ENCODE data around the gene FBXW11. TPM values are rescaled to one million over a fixed set of nuclear protein-coding genes. Genes with fewer than 3 reads are reported as not detected.

The FBXW11 gene
- total RNA-seq, 1 experiment from 2014 or later = 85.3 TPM

DNA sequence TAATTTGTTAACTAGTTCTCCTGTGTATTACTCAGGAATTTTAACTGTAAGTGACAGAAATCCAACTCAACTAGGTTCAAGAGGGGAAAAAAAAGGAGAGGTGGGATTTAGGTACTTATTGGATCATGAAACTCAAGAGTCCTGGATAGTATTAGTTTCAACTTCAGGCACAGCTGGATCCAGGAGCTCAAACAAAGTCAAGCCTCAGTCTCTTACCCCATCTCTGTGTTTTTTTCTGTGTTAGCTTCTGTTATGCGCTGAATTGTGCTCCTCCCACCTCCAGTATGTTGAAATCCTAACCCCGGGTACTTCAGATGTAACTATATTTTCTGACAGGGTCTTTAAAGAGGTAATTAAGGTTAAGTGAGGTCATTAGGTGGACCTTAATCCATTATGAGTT lies 167.3 kb downstream of the FBXW11 start:
- Histone ChIP-seq H2BK20ac (ENCODE audit: low read depth, low read length, poor library complexity, severe bottlenecking) (no peak overlapping the region), H3K4me2 (ENCODE audit: insufficient read depth, insufficient read length, low read length) (no peak overlapping the region), H3K27me3 (ENCODE audit: insufficient read depth, low read length) (no peaks in the 10 kb centered on the region), H3K14ac (ENCODE audit: insufficient read depth, low read length) (no peak overlapping the region), H4K8ac (replicated peaks; ENCODE audit: insufficient read length, low read depth, low read length) (no peak overlapping the region), H2BK5ac (ENCODE audit: insufficient read length, low read length) (no peak overlapping the region), H4K20me1 (ENCODE audit: control insufficient read depth, insufficient read depth, insufficient read length) (no peaks in the 10 kb centered on the region), H2AK5ac (ENCODE audit: insufficient read length, low read length) (no peak overlapping the region), H2BK12ac (ENCODE audit: insufficient read length, low read depth, low read length) (no peak overlapping the region), H3K23me2 (ENCODE audit: insufficient read length, low read depth, low read length, poor library complexity, severe bottlenecking) (no peaks in the 10 kb centered on the region), H3K79me1 (ENCODE audit: insufficient read depth, low read depth, low read length, poor library complexity, severe bottlenecking) (no peaks in the 10 kb centered on the region), H3K4ac (ENCODE audit: low read depth, low read length) (no peak overlapping the region), H3T11ph (ENCODE audit: low read length) (no peak overlapping the region), H3K9ac (ENCODE audit: extremely low read depth, insufficient read length, low read length) (no peak overlapping the region), H3K27ac (ENCODE audit: insufficient read length, low read depth, low read length) (no peak overlapping the region), H3K18ac (ENCODE audit: insufficient read length, low read depth, low read length) (no peak overlapping the region), H4K5ac (ENCODE audit: insufficient read length, low read depth, low read length) (no peak overlapping the region), H2BK120ac (ENCODE audit: low read depth, low read length, poor library complexity, severe bottlenecking) (no peak overlapping the region), H4K91ac (ENCODE audit: insufficient read length, low read depth, low read length) (no peak overlapping the region), H3K4me1 (ENCODE audit: insufficient read depth, low read length) (peaks cover 5% of the 10 kb centered on the region), H3K79me2 (ENCODE audit: insufficient read depth, low read length) (no peaks in the 10 kb centered on the region), H3K56ac (ENCODE audit: insufficient read length, low read depth, low read length) (no peak overlapping the region), H2AFZ (ENCODE audit: low read length) (no peak overlapping the region), H2BK15ac (ENCODE audit: low read depth, low read length) (no peak overlapping the region), H3K9me3 (ENCODE audit: control insufficient read depth, low read depth, low read length) (no peaks in the 10 kb centered on the region), H3K23ac (ENCODE audit: insufficient read length, low read depth, low read length) (no peak overlapping the region)
- H3K4me3 Mint-ChIP-seq = no peak overlapping the region
- peaks cover 12 to 37% of the 10 kb centered on the region in 2 experiments for H3K4me1 Mint-ChIP-seq
- peaks cover 0 to 4% of the 10 kb centered on the region in 2 experiments; a peak in 2 of 5 replicates for H3K9me3 Mint-ChIP-seq
- H3K27me3 Mint-ChIP-seq (ENCODE audit: low read depth) = no peaks in the 10 kb centered on the region; the same call in none of the 2 replicates
- TF ChIP-seq, protein P1, sequence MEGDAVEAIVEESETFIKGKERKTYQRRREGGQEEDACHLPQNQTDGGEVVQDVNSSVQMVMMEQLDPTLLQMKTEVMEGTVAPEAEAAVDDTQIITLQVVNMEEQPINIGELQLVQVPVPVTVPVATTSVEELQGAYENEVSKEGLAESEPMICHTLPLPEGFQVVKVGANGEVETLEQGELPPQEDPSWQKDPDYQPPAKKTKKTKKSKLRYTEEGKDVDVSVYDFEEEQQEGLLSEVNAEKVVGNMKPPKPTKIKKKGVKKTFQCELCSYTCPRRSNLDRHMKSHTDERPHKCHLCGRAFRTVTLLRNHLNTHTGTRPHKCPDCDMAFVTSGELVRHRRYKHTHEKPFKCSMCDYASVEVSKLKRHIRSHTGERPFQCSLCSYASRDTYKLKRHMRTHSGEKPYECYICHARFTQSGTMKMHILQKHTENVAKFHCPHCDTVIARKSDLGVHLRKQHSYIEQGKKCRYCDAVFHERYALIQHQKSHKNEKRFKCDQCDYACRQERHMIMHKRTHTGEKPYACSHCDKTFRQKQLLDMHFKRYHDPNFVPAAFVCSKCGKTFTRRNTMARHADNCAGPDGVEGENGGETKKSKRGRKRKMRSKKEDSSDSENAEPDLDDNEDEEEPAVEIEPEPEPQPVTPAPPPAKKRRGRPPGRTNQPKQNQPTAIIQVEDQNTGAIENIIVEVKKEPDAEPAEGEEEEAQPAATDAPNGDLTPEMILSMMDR (conservative IDR thresholded peaks at IDR 0.05) = no peak
- WGBS (ENCODE audit: extremely low coverage, insufficient read length, low lambda C conversion rate) = no CpG with 5 or more reads among the region's 2 CpGs
- no peak overlapping the region for H3K27ac Mint-ChIP-seq
- H3K36me3 Mint-ChIP-seq (ENCODE audit: insufficient read depth in 1 of 3, low read depth in 3 of 3) = peaks cover 0 to 4% (median 3%) of the 10 kb centered on the region in 3 experiments; a peak in 2 of 7 replicates
- DNase-seq = no peak
